SHP77 treated with DMSO at 0.1 percent for 48 hours (cell line): ENCODE results near the gene NR6A1.
A peak's percentile ranks its signal among the peaks of the same experiment; 100 is the strongest.

Experiments
- DNase-seq: peaks from one replicate; lab custom pipeline; 2025; lab: John Stamatoyannopoulos, UW

The NR6A1 gene

DNA sequence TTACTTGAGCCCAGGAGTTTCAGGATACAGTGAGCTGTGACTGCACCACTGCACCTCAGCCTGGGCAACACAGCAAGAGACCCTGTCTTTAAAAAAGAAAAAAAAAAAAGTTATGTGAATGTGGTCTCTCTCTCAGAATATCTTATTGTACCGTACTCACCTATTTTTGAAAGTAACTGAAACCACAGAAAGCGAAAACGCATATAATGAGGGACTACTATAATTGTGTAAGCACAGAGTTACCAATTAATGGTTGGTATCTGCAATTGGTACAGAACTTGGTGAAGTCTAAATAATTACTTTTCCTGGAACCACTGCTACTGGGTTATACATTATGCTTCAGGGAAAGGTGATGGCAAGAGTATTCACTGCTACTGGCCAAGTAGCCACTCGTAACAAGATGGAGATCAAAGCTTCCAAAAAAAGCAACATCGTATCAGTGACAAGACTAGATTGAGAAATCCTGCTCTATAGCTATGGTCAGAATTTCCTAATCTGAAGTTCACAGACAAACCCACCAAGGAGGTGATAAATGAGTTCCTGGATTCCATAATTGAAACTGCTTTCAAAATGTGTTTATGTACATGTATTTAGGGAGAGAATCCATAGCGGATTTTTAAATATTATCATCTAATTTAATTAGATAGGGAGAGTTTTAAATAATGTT is 82.7 kb downstream of the NR6A1 start:
- DNase-seq, result no peak

DNA sequence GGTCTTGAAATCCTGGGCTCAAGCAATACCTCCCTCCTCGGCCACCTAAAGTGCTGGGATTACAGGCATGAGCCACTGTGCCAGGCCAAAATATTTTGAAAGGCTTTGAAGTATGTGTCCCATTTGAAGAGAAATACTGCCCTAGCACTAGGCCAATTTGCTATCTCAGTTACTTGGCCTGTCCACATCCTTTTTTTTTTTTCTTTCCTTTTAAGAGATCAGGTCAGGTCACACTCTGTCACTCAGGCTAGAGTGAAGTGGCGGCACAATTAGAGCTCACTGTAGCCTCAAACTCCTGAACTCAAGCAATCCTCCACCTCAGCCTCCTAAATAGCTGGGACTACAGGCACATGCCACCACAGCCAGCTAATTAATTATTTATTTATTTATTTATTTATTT is 84.2 kb downstream of the NR6A1 start:
- DNase-seq, result no peak

DNA sequence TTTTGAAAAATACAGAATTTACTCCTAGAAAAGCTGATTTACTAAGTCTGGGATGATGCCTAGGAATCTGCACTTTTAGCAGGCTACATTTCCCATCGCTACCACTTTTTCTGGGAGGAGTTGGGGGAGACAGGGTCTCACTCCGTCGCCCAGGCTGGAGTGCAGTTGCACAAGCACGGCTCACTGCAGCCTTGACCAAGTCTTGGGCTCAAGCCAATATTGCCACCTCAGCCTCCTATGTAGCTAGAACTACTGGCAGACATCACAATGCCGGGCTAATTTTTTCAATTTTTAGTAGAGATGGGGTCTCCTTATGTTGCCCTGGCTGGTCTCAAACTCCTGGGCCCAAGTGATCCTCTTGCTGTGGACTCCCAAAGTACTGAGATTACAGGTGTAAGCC is 85.9 kb downstream of the NR6A1 start:
- no peak for DNase-seq

DNA sequence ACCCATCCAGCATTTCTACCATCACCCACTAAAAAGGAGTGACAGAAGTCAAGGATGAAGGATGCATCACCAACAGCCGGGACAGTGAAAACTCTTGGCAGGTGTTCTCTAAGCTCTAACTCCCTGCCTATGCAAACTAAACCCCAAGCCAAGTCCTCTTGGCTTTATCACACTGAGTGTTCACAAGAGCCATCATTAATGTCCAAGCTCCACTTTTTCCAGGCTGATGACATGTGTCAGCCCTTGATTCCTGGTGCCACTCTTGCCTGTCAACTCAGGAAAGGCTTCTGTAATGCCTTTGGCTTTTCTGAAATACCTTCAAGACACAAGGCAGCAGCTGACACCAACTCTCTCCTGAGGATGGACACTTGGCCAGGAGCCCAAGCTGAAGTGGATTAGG is 86.9 kb downstream of the NR6A1 start:
- DNase-seq, result no peak

DNA sequence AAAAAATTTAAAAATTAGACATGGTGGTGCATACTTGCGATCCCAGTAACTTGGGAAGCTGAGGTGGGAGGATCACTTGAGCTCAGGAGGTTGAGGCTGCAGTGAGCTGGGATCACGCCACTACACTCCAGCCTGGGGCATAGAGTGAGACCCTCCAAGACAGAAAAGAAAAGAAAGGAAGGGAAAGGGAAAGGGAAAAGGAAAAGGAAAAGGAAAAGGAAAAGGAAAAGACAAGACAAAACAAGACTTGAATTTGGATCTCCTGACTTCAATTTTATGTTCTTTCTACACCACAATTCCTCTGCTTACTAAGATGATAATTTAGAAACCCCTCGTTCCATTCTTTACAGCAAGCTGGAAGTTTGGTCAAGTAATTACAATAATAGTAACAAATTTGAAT is 88.1 kb downstream of the NR6A1 start:
- no peak for DNase-seq

DNA sequence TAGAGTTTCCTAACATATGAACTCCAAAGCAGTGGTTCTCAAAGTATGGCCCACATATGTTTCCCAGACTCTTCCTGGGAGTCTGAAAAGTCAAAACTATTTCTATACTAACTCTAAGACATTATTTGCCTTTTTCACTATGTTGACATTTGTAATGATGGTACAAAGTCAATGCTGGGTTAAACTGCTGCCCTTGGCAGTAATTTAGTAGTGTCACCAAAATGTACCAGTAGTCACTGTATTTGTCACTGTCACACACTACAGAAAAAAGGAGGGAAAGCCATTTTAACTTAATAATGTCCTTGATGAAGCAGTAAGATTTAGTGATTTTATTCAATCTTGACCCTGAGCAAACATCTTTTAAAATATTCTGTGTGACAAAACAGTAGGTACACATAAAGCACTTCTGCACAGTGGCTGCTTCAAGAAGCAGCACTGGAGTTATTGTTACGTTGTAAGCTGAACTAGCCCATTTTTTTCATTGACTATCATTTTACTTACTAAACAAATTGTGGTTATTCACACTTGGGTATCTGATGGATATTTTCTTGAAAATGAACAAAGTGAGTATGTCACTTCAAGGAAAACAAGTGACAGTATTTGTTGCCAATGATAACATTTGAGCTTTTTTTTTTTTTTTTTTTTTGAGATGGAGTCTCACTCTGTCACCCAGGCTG is 90.3 kb downstream of the NR6A1 start:
- DNase-seq, result no peak

DNA sequence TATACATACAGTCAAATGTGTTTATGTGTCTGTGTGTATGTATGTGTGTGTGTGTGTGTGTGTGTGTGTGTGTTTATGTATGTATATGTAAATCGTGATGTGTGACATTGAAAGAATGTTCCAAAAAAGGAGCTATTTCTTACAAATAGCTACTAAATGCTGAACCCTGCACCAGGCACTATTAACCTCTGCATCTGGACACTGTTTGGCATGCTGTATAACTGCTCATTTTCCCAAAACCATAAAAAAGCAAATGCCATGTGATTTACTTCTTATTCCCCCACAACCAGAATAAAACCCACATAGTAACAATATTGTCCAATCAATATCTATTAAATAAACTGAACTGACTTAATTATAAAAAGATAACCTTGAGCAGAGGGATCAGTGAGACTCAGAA is 91.1 kb downstream of the NR6A1 start:
- no peak for DNase-seq

DNA sequence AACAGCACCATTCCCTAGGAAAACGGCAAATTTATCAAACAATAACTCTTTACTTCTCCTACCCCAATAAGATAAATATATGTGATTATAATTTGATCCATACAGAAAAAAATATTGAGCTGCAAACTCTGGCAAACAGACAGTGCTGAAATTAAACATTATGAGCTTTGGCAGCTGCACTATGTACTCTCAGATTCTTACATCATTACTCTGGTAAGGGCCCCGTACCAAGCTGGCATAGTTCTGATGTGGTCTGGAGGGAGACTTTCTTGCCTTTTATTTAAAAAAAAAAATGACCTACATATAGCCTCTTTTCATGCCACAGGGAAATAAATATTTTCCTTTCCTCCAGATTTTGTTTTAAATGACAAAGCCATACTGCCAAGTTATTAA is 95.0 kb downstream of the NR6A1 start:
- DNase-seq, result no peak

DNA sequence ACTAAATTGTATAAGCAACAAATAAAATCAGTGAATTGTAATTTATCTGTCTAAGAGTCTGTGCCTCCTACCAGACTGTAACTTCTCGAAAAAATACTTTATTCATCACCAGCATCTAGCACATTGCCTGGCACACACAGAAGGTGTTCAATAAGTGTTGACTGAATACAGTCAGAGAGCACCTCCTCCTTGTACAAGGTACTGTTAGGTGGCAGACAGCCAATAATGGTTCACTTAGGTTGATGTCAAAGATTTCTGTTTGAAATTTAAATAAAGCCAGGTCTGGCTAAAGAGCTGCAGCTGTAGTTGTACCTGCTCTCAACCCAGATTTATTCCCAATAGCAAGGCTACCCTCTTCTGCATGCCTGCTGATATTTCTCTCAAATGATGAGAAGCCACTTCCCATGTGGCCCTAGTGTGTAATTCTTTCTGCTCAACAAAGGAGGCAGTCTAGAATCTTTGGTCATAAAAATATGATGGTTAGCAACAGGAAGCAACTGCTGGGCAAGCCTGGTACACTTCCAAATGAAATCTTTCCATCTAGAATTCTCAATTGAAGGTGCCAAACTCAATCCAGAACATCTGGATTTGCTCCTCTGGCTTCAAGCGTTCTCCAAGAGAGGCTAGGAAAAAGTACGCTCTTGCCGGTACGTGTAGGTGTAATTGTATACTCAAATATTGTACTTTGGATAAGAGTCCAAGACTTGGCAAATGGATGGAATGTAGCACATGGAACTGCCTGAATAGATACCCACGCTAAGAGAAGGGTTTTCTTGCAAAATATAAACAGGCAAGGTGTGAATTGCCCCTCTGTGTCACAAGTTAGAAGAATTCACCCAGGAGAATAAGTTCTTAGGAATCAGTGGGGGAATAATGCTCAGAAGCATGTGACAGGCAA is 95.6 kb downstream of the NR6A1 start:
- DNase-seq, result no peak

DNA sequence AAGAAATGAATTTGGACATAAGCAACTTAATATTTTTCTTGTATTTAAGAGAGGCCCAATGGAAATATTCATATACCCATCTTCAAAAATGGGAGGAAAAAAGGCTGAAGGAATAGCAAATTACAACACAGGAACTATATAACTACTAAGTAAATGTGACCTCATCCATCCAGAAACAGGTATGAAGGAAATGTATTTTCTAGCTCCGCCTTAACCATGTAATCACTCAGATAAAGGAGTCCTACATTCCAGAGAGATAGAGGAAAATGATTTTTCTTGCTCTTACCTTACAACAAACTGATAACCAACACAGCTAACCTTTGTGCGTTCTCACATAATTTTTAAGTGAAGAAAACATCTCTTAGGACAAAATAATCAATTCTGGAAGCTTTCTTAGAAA is 96.5 kb downstream of the NR6A1 start:
- DNase-seq, result no peak

DNA sequence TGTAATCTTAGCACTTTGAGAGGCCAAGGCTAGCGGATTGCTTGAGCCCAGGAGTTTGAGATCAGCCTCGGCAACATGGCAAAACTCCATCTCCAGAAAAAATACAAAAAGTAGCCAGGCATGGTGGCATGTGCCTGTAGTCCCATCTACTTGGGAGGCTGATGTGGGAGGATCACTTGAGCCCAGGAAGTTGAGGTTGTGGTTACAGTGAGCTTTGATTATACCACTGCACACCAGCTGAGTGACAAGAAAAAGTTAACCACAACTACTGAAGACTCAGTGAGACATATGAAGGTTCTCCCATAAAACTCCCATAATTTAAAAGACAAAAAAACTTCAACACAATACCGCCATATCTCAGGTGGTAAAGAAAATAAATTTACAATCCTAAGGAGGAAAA is 98.0 kb downstream of the NR6A1 start:
- DNase-seq, result no peak

DNA sequence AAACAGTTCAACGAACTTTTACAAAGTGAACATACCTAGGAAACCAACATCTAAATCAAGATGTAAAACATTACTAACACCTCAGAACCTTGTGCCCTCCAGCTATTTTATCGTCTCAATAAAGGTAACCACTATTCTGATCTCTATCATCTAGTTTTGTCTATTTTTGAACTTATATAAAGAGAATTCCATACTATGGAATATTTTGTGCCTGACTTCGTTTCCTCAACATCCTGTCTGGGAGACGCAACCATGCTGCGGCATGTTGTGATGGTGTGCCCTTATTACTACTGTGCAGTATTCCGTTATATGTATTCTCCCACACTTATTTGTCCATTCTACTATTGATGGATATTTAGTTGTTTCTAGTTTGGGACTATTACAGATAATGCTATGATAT is 99.2 kb downstream of the NR6A1 start:
- DNase-seq, result no peak

DNA sequence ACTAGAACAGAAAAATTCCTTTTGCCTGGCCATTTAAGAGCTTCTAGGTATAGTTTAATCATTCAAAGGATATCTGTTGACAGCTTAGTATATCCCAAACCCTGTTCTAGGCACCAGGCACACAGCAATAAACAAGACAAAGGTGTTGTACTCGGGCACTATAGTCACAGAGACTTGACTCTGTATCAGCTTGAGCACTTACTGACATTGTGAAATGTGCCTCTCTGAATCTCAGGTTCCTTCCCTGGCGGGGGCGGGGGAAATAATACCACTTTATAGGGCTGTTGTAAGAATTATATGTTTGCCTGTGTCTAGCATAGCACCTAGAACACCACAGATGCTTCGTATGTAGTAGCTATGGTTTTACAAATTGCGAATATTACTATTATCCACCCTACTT is 104.5 kb downstream of the NR6A1 start:
- DNase-seq, result no peak

DNA sequence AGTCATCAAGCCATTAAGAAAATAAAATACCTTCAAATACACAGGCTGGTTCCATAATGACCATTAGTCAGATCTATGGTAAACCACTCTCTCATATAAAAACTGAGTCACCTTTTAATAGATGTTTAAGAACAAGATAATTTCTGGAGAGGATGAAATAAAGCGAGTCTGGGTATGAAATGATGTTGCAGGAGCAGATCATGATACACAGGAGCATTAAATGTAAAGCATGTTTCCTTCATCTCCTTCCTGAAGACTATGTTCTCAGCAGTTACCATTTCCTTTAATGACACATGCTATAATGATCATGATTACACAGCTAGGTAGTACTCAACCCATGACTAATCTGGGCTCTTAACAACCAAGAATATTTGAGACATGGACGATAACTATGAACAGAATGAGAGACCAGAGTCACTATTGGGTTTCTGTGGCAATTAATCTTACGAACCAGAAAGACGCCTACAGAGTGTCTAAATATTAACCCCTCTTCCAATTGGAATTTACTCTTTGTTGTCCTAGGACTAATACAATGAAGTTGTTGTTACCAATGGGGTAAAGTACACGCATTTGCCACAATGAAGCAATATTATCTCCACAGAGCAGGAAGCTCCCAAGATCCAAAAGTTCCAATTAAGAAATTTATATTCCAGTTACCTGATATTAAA is 105.6 kb downstream of the NR6A1 start:
- no peak for DNase-seq

DNA sequence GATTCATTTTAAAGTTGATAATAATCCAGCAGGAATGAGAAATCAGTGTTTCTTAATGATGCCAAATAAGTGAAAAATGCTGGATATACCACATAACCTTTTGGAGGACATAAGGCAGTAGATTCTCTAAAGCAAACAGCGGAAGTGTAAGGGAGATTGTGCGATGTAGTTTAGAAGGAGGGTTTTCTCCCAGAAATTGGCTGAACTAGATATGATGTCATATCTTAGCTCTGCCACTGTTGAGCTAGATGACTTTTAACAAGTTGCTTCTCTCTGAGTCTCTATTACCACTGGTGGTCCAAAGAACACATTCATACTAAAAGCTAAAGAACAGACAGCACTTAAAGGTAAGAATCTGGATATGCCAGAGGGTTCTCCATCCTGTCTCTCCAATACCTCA is 107.0 kb downstream of the NR6A1 start:
- no peak for DNase-seq

DNA sequence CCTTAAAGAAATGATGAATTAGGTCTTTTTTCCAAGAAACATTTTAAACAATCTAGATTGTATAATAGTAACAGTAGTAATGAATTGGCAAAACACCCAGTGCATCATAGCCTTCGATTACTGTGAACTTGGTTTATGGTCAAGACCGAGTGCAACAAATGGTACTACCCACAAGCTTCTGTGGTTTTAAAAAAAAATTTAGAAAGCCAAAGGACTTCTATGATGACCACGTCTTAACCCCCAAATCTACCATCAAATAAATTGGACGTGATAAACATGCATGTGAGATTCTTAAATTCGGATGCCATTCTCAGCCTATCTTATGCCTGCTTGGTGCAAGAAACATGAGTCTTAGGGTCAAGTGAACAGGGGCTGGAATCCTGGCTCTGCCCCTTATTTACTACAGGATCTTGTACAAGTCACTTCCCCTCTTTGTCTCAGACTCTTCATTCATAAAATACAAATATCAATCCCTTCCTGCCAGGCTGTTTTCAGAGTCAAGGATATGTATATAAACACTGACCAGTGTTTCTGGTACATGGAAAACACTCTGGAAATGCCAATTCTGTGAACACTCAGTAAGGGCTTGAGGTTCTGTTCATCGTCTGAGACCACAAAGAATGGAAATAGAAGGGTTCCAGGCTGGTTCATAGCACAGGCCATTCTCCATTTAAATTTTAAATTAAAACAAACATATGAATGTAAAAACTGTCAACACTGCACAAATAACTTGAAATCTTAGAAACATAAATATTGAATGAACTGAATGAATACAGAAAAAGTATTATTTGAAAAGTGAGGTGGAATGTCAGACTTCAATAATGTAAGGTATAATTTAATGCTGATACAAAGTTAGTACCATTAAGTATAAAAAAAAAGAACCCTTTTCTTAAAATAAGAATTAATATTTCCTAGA is 107.8 kb downstream of the NR6A1 start:
- DNase-seq, result no peak

DNA sequence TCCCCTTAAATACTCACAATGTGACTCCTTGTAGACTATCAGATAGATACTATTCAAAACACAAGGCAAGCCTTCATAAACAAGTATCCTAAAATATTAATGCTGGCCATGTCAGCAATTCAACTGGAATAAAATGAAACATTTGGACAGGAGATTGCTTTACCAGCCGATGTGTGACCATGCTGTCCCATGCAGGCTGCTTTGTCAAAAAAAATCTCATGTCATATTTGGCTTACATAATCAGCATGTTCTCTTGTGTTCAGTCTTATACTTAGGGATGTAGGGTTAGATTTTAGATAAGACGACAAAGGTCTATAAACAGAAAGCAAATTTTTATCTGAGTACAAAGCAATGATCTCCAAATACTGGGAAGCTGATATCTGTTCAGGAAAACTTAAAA is 108.5 kb downstream of the NR6A1 start:
- no peak for DNase-seq

DNA sequence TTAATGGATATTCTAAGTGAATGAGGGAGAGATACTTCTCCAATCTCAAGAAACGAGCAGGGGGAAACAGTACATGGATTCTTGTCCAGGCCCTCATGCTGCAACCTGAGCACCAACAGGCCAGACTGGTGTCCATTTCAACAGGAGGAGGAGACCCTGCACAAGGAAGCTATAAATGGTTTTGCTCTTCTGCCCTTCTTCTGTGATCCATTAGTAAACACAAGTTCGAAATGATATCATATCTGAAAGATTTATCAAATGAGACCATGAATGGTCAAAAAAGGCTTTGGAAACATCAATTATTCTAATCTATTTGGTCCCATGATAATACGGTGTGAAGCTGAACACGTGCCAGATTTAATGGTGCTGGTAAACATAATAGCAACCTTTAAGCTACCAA is 109.8 kb downstream of the NR6A1 start:
- DNase-seq, result no peak

DNA sequence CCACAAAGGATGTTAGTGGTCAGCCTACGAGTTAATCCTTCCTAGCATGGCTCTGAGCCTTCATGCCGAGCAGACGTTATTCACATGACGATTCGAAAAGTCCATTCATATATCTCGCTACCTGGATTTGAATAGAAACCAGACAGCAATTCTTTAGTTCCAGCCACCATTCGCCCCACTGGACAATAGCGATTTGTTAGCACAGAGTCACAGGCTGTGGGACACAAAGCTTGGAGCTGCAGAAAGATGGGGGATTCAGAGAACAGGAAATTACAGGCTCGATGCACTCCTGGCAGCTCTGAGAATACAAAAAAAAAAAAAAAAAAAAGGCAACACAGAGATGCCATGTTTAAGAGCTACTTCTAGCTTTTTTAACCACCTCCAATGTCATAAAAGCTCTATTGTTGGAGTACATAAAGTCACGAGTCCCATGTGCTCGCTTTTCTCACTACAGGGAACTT is 110.7 kb downstream of the NR6A1 start:
- DNase-seq, result peak; percentile 25

DNA sequence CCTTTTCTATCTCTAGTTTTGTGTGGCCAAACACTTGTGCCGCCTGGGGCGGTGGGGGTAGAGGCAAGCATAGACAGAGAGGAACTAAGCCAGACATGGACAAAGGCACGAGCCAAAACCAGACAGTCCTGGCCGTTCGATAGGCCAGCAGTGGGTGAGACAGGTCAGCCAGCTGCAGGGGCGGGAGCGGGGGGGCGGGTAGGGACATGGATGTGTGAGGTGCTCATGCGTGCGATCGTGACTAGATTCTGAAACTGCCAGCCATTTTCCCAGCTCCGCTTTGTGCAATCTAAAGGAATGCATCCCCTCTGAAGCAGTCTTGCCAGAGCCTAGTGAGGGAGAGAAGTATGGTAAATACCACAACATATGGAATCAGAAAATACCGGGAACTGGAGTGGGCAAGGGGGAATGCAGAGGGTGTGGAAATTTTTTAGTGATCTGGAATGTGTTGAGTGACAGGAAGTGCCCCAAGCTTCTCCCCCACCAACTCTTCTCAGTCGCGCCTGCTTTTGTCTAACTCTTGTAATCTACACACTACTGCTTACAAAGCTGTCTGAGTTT is 111.9 kb downstream of the NR6A1 start:
- DNase-seq, result peak; percentile 60
